Activated CD4-positive, alpha-beta T cell treated with anti-CD3 and anti-CD28 coated beads, Interleukin-2, amount 50 U/mL, for 24 hours (primary cell): Measurements from ENCODE around the gene TPH1.
"Not testable (repeated sequence)": the region's sequence is repeated elsewhere in the genome, so short reads cannot be mapped to it uniquely, and the experiment has no call there.

Experiments
- DNase-seq, 2 donors: peaks; one replicate each; pipeline ENCODE4 v3.0.0-alpha.2; 2020; ENCODE audit warnings: low read depth in 1 of 2, low spot score in 1 of 2

The TPH1 gene

DNA sequence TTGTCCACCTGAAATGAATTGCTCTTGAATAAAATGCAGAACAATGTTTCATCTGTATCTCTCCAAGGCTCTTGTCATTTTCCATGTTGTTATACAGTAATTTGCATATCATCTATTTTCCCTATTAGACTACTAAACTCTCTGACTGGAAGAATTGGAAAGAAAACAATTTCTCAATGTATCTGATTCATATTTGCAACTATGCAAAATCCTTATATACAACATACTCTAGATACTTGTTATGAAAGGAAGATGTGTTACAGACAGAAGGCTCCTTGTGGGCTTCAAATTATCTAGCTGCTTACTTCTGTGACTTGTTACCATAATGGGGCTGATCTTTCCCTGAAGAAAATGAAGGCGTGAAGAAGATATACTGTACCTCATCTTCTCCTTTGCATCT, 23.6 kb downstream of the TPH1 start:
- DNase-seq: no peak

DNA sequence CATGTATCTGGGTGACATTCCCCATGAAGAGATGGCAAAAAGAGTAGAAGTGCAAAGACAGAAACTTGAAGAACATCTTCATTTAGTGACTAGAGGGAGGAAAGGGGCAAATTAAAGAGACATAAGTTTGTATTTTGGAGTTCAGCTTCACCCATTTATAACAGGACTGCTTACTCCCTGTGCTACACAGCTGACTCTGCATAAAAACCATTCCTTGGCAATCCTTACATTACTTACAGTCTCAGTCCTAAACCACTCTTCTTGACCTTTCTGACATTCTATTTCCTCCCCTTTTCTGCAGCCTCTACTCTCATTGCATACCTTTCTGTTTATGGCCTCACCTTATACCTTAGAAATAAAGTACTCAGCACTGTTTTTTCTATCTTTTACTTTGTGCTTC, 26.4 kb downstream of the TPH1 start:
- no peak for DNase-seq

- DNase-seq: no peak
Observed at GRCh38 chr11:18016789-18017188, 29.3 kb downstream of the TPH1 start.

GRCh38 chr11:18014876-18015275, 31.2 kb downstream of the TPH1 start:
- DNase-seq: no peak

GRCh38 chr11:18013790-18014507, 32.1 kb downstream of the TPH1 start:
- DNase-seq: no peak

- peak; percentile 77 to 91 for DNase-seq
Observed at GRCh38 chr11:18012906-18013781, 32.9 kb downstream of the TPH1 start, which contains the start of gene SERGEF. TSS of gene SERGEF (minus strand) at chr11:18013047. CDS start at chr11:18013010, 37 bp downstream.

GRCh38 chr11:18012122-18012905, 33.8 kb downstream of the TPH1 start:
- peak in 1 of 2 donors; percentile 3 for DNase-seq

DNA sequence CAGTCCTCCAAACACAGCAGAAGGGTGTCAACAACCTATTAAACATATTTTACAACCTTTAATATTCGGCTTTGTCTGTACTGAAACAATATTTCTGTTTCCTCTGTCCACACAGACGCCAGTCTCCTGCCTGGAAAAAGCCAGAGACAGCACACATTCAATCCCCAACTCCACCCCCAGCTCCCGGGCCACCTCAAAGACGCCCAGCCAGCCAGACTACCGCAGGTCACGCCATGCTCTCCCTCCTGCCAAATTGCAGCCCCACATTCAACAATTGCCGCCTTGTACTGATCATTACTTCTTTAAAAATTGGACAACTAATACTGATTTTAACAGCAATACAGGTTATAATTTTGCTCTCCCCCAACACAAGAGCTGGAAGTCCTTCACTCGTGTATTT, 34.4 kb downstream of the TPH1 start:
- DNase-seq: no peak

GRCh38 chr11:18010977-18011586, 35.0 kb downstream of the TPH1 start:
- DNase-seq: no peak

- DNase-seq: no peak
Observed at GRCh38 chr11:18010121-18010670, 35.9 kb downstream of the TPH1 start.

- DNase-seq: no peak
Observed at GRCh38 chr11:18005376-18006129, 40.5 kb downstream of the TPH1 start.

DNA sequence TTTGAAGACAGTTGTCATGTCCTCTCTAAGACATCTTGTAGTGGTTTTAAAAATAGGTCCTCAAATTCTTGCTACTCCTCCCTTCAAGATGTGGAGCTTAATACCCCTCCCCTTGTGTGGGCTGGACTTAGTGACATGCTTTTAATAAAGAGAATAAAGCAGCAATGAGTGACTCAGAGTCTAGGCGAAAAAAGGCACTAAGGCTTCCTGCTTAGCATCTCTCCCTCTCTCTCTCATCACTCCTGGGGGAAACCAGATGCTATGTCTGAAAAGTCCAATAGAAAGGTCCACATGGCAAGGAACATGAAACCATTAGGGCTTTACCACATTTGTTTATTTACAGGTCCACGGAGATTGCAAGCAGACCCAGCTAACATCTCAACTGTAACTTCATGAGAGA, 44.9 kb downstream of the TPH1 start:
- no peak for DNase-seq

- DNase-seq: no peak
Observed at GRCh38 chr11:18000760-18001159, 45.3 kb downstream of the TPH1 start.

DNA sequence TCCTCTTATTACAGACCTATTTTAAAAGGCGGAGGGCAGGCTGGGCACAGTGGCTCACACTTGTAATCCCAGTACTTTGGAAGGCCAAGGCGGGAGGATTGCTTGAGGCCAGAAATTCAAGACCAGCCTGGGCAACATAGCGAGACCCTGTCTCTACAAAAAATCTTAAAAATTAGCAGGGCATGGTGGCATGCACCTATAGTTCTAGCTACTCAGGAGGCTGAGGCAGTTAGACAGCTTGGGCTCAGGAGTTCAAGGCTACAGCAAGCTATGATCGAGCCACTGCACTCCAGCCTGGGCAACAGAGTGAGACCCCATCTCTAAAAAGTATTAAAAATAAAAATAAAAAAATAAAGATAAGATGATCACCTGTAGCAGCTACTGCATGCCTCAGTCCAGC, 45.9 kb downstream of the TPH1 start:
- DNase-seq: not testable (repeated sequence)
